Tibial nerve (tissue), 4 donors: ENCODE data around the gene SF3B5. TPM values are rescaled to one million over a fixed set of nuclear protein-coding genes. Genes with fewer than 3 reads are reported as not detected.

ENCODE experiments used
- DNase-seq, 2 donors: peaks; one replicate each; pipeline ENCODE4 v3.0.0-alpha.2; 2019; ENCODE audit warnings: low spot score in 2 of 2
- H3K27ac ChIP-seq, 4 donors: fragments of 200-600 bp; sonication (generic) in 3 of 4; one replicate each; pipeline ENCODE4 v1.5.1; 2017 to 2019; ENCODE audit warnings: mild to moderate bottlenecking in 1 of 4
- H3K27me3 ChIP-seq, 2 donors: fragments of 200-600 bp; sonication (generic) in 1 of 2; one replicate each; pipeline versions ENCODE4 v1.5.1 to v1.6.0; 2017 to 2019
- H3K36me3 ChIP-seq, 3 donors: fragments of 200-600 bp; sonication (generic); one replicate each; pipeline ENCODE4 v1.5.1; 2018 to 2019
- H3K4me1 ChIP-seq, 4 donors: fragments of 200-600 bp; sonication (generic) in 3 of 4; one replicate each; pipeline ENCODE4 v1.5.1; 2017 to 2019
- H3K4me3 ChIP-seq, 4 donors: fragments of 200-600 bp; sonication (generic) in 3 of 4; one replicate each; pipeline ENCODE4 v1.5.1; 2017 to 2019; ENCODE audit warnings: mild to moderate bottlenecking in 1 of 4, moderate library complexity in 1 of 4
- H3K9me3 ChIP-seq, 4 donors: fragments of 200-600 bp; sonication (generic) in 3 of 4; one replicate each; pipeline ENCODE4 v1.5.1; 2017 to 2019
- EP300 ChIP-seq, 2 donors: sonication (generic); formaldehyde crosslinking; IDR thresholded peaks; one replicate each; pipeline ENCODE4 v1.6.1; 2017; ENCODE audit warnings: antibody characterized with exemption in 2 of 2, mild to moderate bottlenecking in 1 of 2
- POLR2A ChIP-seq, 2 donors: fragments of 450-650 bp; IDR thresholded peaks; one replicate each; pipeline ENCODE4 v1.6.1; 2017; ENCODE audit warnings: antibody characterized with exemption in 2 of 2, mild to moderate bottlenecking in 2 of 2, moderate library complexity in 2 of 2
- WGBS, 2 donors: methylation state at CpG; one replicate each; pipeline ENCODE4 v1.1.5; 2018; 5-methylcytosine and 5-hydroxymethylcytosine counted together
- total RNA-seq, 4 donors: library from RNA; depleted of rRNA; stranded (reverse); fragments of >200 nt; gene quantifications; one replicate each; pipeline ENCODE4 v1.1.0, GENCODE V29; 2016
- TF ChIP-seq, protein P1 (sequence below), 5 experiments: fragments of 200-600 bp in 3 of 5; fragments of 450-650 bp in 2 of 5; sonication (generic) in 3 of 5; IDR thresholded peaks; one replicate each; pipeline ENCODE4 v1.5.1; 2016 to 2019; ENCODE audit warnings: antibody characterized with exemption in 5 of 5, mild to moderate bottlenecking in 3 of 5, moderate library complexity in 2 of 5

Gene SF3B5
- total RNA-seq, 4 donors from 2014 or later: 99.8 to 155 (median 118) TPM

- 49 to 59% methylated on average over 2 of the region's 2 CpGs for WGBS, 2 donors
- H3K9me3 ChIP-seq: no peaks in the 10 kb centered on the region
- TF ChIP-seq, protein P1, sequence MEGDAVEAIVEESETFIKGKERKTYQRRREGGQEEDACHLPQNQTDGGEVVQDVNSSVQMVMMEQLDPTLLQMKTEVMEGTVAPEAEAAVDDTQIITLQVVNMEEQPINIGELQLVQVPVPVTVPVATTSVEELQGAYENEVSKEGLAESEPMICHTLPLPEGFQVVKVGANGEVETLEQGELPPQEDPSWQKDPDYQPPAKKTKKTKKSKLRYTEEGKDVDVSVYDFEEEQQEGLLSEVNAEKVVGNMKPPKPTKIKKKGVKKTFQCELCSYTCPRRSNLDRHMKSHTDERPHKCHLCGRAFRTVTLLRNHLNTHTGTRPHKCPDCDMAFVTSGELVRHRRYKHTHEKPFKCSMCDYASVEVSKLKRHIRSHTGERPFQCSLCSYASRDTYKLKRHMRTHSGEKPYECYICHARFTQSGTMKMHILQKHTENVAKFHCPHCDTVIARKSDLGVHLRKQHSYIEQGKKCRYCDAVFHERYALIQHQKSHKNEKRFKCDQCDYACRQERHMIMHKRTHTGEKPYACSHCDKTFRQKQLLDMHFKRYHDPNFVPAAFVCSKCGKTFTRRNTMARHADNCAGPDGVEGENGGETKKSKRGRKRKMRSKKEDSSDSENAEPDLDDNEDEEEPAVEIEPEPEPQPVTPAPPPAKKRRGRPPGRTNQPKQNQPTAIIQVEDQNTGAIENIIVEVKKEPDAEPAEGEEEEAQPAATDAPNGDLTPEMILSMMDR (IDR thresholded peaks at IDR 0.05): no peak
- TF ChIP-seq EP300 (IDR thresholded peaks at IDR 0.05) (no peak), POLR2A (IDR thresholded peaks at IDR 0.05) (no peak)
- no peak overlapping the region for H3K4me3 ChIP-seq
- no peaks in the 10 kb centered on the region for H3K36me3 ChIP-seq
- no peak for DNase-seq
- H3K27ac ChIP-seq: no peak overlapping the region
- no peaks in the 10 kb centered on the region for H3K27me3 ChIP-seq
- no peaks in the 10 kb centered on the region for H3K4me1 ChIP-seq
These were observed 28.0 kb upstream of the SF3B5 start for GRCh38 chr6:144123421-144123820.

GRCh38 chr6:144122861-144123260, 27.5 kb upstream of the SF3B5 start:
- H3K27me3 ChIP-seq: no peaks in the 10 kb centered on the region
- TF ChIP-seq POLR2A (IDR thresholded peaks at IDR 0.05) (no peak), EP300 (IDR thresholded peaks at IDR 0.05) (no peak)
- TF ChIP-seq, protein P1 (IDR thresholded peaks at IDR 0.05): no peak
- H3K4me3 ChIP-seq: no peak overlapping the region
- no peaks in the 10 kb centered on the region for H3K36me3 ChIP-seq
- DNase-seq: no peak
- H3K27ac ChIP-seq: no peak overlapping the region
- no peaks in the 10 kb centered on the region for H3K9me3 ChIP-seq
- no peaks in the 10 kb centered on the region for H3K4me1 ChIP-seq

DNA sequence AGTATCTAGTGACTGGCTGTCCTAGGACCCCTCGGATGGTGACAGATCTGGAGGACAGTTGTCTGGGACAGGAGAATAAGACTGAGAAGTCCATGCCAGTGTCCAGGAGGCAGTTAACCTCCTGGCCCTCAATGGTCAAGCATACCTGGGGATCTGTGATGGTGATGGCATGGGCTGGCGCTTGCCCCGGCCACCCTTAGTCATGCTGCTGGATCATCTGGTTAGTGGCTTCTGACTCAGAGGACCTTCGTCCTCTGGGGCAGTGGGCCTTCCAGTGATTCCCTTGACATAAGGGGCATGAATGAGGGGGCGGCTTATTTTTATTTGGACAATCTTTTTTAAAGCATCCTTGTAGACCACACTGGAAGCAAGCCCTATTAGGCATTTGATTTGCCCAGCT, 24.0 kb upstream of the SF3B5 start:
- no peak overlapping the region for H3K27ac ChIP-seq
- H3K4me3 ChIP-seq: no peak overlapping the region
- no peaks in the 10 kb centered on the region for H3K9me3 ChIP-seq
- no peak for DNase-seq
- no peaks in the 10 kb centered on the region for H3K27me3 ChIP-seq
- no peaks in the 10 kb centered on the region for H3K4me1 ChIP-seq
- H3K36me3 ChIP-seq: no peaks in the 10 kb centered on the region
- TF ChIP-seq POLR2A (IDR thresholded peaks at IDR 0.05) (no peak), EP300 (IDR thresholded peaks at IDR 0.05) (no peak)
- TF ChIP-seq, protein P1 (IDR thresholded peaks at IDR 0.05): no peak
- WGBS, 2 donors: 87 to 90% methylated on average over 5 of the region's 5 CpGs

DNA sequence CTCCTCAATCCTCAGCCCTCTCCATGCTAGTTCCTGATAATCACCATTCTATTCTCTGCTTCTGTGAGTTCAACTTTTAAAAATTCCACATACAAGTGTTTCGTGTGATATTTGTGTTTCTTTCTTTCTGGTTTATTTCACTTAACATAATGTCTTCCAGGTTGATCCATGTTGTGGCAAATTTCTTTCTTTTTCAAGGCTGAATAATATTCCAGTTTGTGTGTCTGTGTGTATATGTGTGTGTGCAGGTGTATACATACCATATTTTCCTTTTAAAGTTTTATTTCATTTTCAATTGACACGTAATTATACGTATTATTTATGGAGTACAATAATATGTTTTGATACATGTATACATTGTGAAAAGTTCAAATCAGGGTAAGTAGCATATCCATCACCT, 19.8 kb upstream of the SF3B5 start:
- WGBS, 2 donors: 88 to 91% methylated on average over 3 of the region's 3 CpGs
- H3K36me3 ChIP-seq: no peaks in the 10 kb centered on the region
- TF ChIP-seq, protein P1 (IDR thresholded peaks at IDR 0.05): no peak
- TF ChIP-seq EP300 (IDR thresholded peaks at IDR 0.05): no peak
- TF ChIP-seq POLR2A (IDR thresholded peaks at IDR 0.05): no peak

DNA sequence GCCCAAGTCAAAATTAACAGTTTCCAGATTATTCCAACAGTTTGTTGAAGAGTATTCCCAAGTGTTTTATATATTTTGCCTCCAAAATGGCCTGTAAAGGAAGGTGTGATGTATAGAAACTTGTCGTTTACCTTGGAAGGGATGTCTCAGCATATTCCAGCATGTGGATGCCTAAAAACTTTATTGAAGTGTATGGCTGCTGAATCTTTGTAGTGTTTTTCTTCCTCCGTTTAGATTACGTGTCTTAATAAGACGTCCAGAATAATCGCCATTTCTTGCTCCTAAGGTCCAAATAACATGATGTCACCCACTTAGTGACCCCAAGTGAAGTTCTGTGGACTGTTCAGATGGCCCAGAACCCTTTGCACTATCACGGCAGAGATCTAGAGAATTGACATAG, 18.0 kb upstream of the SF3B5 start:
- DNase-seq: no peak

More for the DNA sequence above, 19.8 kb upstream of the SF3B5 start:
- DNase-seq: no peak
- Histone ChIP-seq H3K4me1 (no peaks in the 10 kb centered on the region), H3K9me3 (no peaks in the 10 kb centered on the region), H3K27ac (no peak overlapping the region), H3K4me3 (no peak overlapping the region), H3K27me3 (no peaks in the 10 kb centered on the region)

More for the DNA sequence above, 18.0 kb upstream of the SF3B5 start:
- no peaks in the 10 kb centered on the region for H3K27me3 ChIP-seq
- no peaks in the 10 kb centered on the region for H3K4me1 ChIP-seq
- no peaks in the 10 kb centered on the region for H3K9me3 ChIP-seq
- H3K36me3 ChIP-seq: no peaks in the 10 kb centered on the region
- no peak for TF ChIP-seq POLR2A (IDR thresholded peaks at IDR 0.05)
- no peak for TF ChIP-seq EP300 (IDR thresholded peaks at IDR 0.05)
- TF ChIP-seq, protein P1 (IDR thresholded peaks at IDR 0.05): no peak
- H3K27ac ChIP-seq: no peak overlapping the region
- no peak overlapping the region for H3K4me3 ChIP-seq
- WGBS, 2 donors: 89 to 90% methylated on average over 6 of the region's 6 CpGs
